NCI-H2227 (cell line): ENCODE measurements around the gene RHOV.

Experiments
- DNase-seq: peaks from one replicate; lab custom pipeline; 2025; ENCODE audit not compliant: unreplicated experiment; lab: John Stamatoyannopoulos, UW

RHOV gene

GRCh38 chr15:40846841-40847222 lies 27.2 kb downstream of the RHOV start:
- DNase-seq, result no peak

GRCh38 chr15:40845511-40846284 lies 28.3 kb downstream of the RHOV start:
- no peak for DNase-seq

GRCh38 chr15:40845036-40845435 lies 29.0 kb downstream of the RHOV start:
- no peak for DNase-seq

GRCh38 chr15:40844696-40845030 lies 29.4 kb downstream of the RHOV start:
- DNase-seq, result no peak

- DNase-seq, result no peak
Measured at GRCh38 chr15:40843885-40844695, 29.9 kb downstream of the RHOV start, which contains the start of gene SPINT1. Gene SPINT1 (plus strand): TSS chr15:40844048. CDS start chr15:40844555, 507 bp downstream.

- DNase-seq, result no peak
Measured at GRCh38 chr15:40843261-40843884, 30.7 kb downstream of the RHOV start.

- no peak for DNase-seq
Measured at GRCh38 chr15:40841741-40842140, 32.3 kb downstream of the RHOV start.

GRCh38 chr15:40838756-40839155 lies 35.3 kb downstream of the RHOV start:
- no peak for DNase-seq

GRCh38 chr15:40836020-40836419 lies 38.0 kb downstream of the RHOV start:
- DNase-seq, result no peak

GRCh38 chr15:40832903-40833302 lies 41.1 kb downstream of the RHOV start:
- no peak for DNase-seq

- no peak for DNase-seq
Measured at GRCh38 chr15:40831861-40832260, 42.2 kb downstream of the RHOV start.

GRCh38 chr15:40830884-40831283 lies 43.1 kb downstream of the RHOV start:
- DNase-seq, result no peak

GRCh38 chr15:40829115-40829514 lies 44.9 kb downstream of the RHOV start:
- no peak for DNase-seq

GRCh38 chr15:40828447-40829036 lies 45.5 kb downstream of the RHOV start, which contains the start of gene PPP1R14D:
Gene PPP1R14D (minus strand): TSS chr15:40828708. CDS start chr15:40828641, 67 bp downstream.
- DNase-seq, result no peak

- no peak for DNase-seq
Measured at GRCh38 chr15:40826423-40827075, 47.5 kb downstream of the RHOV start.

GRCh38 chr15:40825661-40826422 lies 48.2 kb downstream of the RHOV start:
- DNase-seq, result no peak

GRCh38 chr15:40823572-40824343 lies 50.3 kb downstream of the RHOV start:
- no peak for DNase-seq
